GM12801 (cell line): Measurements from ENCODE around the gene RETREG1.

Experiments used
- TF ChIP-seq, protein P1 (sequence below): IDR thresholded peaks from one replicate; pipeline ENCODE4 v1.5.1; 2011; ENCODE audit warnings: control low read depth; ENCODE audit not compliant: insufficient read length; ENCODE audit errors: extremely low read depth

Gene RETREG1

GRCh38 chr5:16597946-16598694 lies 18.7 kb downstream of the RETREG1 start:
- TF ChIP-seq, protein P1, sequence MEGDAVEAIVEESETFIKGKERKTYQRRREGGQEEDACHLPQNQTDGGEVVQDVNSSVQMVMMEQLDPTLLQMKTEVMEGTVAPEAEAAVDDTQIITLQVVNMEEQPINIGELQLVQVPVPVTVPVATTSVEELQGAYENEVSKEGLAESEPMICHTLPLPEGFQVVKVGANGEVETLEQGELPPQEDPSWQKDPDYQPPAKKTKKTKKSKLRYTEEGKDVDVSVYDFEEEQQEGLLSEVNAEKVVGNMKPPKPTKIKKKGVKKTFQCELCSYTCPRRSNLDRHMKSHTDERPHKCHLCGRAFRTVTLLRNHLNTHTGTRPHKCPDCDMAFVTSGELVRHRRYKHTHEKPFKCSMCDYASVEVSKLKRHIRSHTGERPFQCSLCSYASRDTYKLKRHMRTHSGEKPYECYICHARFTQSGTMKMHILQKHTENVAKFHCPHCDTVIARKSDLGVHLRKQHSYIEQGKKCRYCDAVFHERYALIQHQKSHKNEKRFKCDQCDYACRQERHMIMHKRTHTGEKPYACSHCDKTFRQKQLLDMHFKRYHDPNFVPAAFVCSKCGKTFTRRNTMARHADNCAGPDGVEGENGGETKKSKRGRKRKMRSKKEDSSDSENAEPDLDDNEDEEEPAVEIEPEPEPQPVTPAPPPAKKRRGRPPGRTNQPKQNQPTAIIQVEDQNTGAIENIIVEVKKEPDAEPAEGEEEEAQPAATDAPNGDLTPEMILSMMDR, result no peak

DNA sequence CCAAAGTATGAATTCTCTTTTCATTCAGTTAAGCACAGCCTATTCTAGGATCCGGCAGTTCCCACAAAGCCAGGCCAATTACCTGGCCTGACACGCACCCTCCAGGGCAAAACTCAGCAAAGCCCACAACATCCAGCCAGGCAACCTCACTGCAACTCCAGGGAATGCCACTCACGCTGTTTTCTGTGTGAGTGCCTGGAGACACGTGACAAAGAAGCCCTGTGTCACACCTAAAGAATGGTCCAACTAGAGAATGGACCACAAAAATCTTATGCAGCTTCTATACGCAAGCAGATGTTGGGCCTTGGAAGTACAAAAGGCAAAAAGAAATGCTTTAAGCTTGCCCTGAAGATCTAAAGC lies 20.2 kb downstream of the RETREG1 start:
- TF ChIP-seq, protein P1, result no peak

GRCh38 chr5:16595881-16596580 lies 20.8 kb downstream of the RETREG1 start:
- TF ChIP-seq, protein P1, result no peak

GRCh38 chr5:16593628-16594027 lies 23.2 kb downstream of the RETREG1 start:
- TF ChIP-seq, protein P1, result no peak

DNA sequence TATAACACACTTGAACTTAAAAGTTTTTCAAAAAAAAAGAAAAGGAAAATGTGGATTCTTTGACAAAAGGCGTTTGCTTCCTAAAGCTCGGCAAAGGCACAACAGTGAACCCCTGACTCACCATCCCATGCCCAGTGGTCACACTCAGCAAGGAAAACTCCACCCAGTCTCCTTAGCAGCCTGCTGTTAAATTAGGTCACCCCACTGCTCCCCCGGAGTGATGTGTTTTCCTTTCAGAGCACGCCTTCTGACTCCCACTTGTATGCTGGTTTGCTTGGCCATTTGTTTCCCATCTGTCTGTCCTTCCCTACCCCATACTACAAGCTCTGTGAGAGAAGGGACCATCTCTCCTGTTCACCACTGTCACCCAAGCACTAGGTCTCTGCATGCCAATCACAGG lies 23.8 kb downstream of the RETREG1 start:
- TF ChIP-seq, protein P1, result no peak

DNA sequence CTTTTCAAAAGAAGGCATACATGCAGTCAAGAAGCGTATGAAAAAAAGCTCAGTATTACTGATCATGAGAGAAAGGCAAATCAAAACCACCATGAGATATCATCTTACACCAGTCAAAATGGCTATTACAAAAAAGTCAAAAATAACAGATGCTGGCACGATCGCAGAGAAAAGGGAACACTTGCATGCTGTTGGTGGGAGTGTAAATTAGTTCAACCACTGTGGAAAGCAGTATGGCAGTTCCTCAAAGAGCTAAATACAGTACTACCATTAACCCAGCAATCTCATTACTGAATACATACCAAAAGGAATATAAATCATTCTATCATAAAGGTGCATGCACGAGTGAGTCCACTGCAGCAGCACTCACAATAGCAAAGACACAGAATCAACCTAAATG lies 24.5 kb downstream of the RETREG1 start:
- TF ChIP-seq, protein P1, result no peak

- TF ChIP-seq, protein P1, result no peak
Observed at GRCh38 chr5:16590685-16591084, 26.1 kb downstream of the RETREG1 start.
